SK-N-SH (cell line): ENCODE data around the gene XPOT. TPM values are rescaled to one million over a fixed set of nuclear protein-coding genes. Genes with fewer than 3 reads are reported as not detected.
A peak's percentile ranks its signal among the peaks of the same experiment; 100 is the strongest.

Experiments
- CTCF ChIA-PET: fragments of 300-600, 350-600 bp; formaldehyde crosslinking; extraction: SDS; loops from one replicate; lab custom pipeline; 2021; lab: Yijun Ruan, JAX
- POLR2A ChIA-PET: fragments of 350-600 bp; sonication (Branson Sonifier 250); formaldehyde crosslinking; extraction: SDS; loops from one replicate; lab custom pipeline; 2020; ENCODE audit warnings: antibody characterized with exemption, inconsistent platforms; lab: Yijun Ruan, JAX
- DNase-seq: peaks from one replicate; pipeline ENCODE4 v3.0.0; 2012
- H2AFZ ChIP-seq: fragments of 200-600 bp; sonication (generic); 2 replicates; pipeline ENCODE4 v1.8.1; 2016; ENCODE audit warnings: antibody characterized with exemption, mild to moderate bottlenecking, low read depth
- H3F3A ChIP-seq: fragments of 200-600 bp; sonication (generic); replicated peaks from 2 replicates; pipeline ENCODE3; 2016; ENCODE audit warnings: antibody characterized with exemption, mild to moderate bottlenecking; ENCODE audit not compliant: insufficient read depth
- H3K27ac ChIP-seq, 2 experiments: fragments of 200-500 bp in 1 of 2; fragments of 200-600 bp in 1 of 2; sonication (Bioruptor generic) in 1 of 2; sonication (generic), shearing (Covaris generic) in 1 of 2; 2 replicates each; pipeline versions ENCODE4 v1.5.1 to v1.6.1; 2014 to 2016; ENCODE audit warnings: low read depth in 2 of 2, inconsistent platforms in 1 of 2, low read length in 1 of 2, mild to moderate bottlenecking in 1 of 2, mixed read lengths in 1 of 2
- H3K27me3 ChIP-seq: fragments of 200-600 bp; sonication (generic), shearing (Covaris generic); 2 replicates; pipeline ENCODE4 v1.6.1; 2016; ENCODE audit warnings: mixed run types; ENCODE audit not compliant: insufficient read depth
- H3K36me3 ChIP-seq, 2 experiments: fragments of 200-500 bp in 1 of 2; fragments of 200-600 bp in 1 of 2; sonication (Bioruptor generic) in 1 of 2; sonication (generic) in 1 of 2; replicated peaks in 1 of 2; 2 replicates each; pipeline versions ENCODE3 to v1.5.1; 2014 to 2016; ENCODE audit warnings: low read length in 1 of 2, mild to moderate bottlenecking in 1 of 2; ENCODE audit not compliant: insufficient read depth in 2 of 2, control insufficient read depth in 1 of 2
- H3K4me1 ChIP-seq, 2 experiments: fragments of 200-500 bp in 1 of 2; fragments of 200-600 bp in 1 of 2; sonication (Bioruptor generic) in 1 of 2; sonication (generic), shearing (Covaris generic) in 1 of 2; 2 replicates each; pipeline versions ENCODE4 v1.5.1 to v1.6.1; 2014 to 2016; ENCODE audit warnings: low read depth in 1 of 2, low read length in 1 of 2, mixed run types in 1 of 2; ENCODE audit not compliant: insufficient read depth in 2 of 2, control insufficient read depth in 1 of 2
- H3K4me2 ChIP-seq: fragments of 200-600 bp; sonication (generic), shearing (Covaris generic); 2 replicates; pipeline ENCODE4 v1.6.1; 2017; ENCODE audit warnings: mixed run types
- H3K4me3 ChIP-seq, 2 experiments: fragments of 200-500 bp in 1 of 2; fragments of 200-600 bp in 1 of 2; sonication (Bioruptor generic) in 1 of 2; sonication (generic), shearing (Covaris generic) in 1 of 2; 2 replicates each; pipeline versions ENCODE4 v1.5.1 to v1.8.1; 2014 to 2016; ENCODE audit warnings: low read depth in 2 of 2, inconsistent platforms in 1 of 2, low read length in 1 of 2, mild to moderate bottlenecking in 1 of 2, mixed read lengths in 1 of 2, moderate library complexity in 1 of 2
- H3K79me2 ChIP-seq: fragments of 200-600 bp; sonication (generic); 2 replicates; pipeline ENCODE4 v1.8.1; 2017; ENCODE audit warnings: mild to moderate bottlenecking; ENCODE audit not compliant: insufficient read depth
- H3K9ac ChIP-seq: fragments of 200-600 bp; sonication (generic); 2 replicates; pipeline ENCODE4 v1.6.1; 2017; ENCODE audit warnings: mixed run types
- H3K9me2 ChIP-seq: fragments of 200-600 bp; sonication (generic); 2 replicates; pipeline ENCODE4 v1.6.1; 2017; ENCODE audit warnings: mixed run types
- H3K9me3 ChIP-seq: fragments of 200-600 bp; sonication (generic); 2 replicates; pipeline ENCODE4 v1.6.1; 2017; ENCODE audit warnings: mixed run types, mild to moderate bottlenecking, moderate library complexity
- H4K20me1 ChIP-seq: fragments of 200-600 bp; sonication (generic); 2 replicates; pipeline ENCODE4 v1.6.1; 2017; ENCODE audit warnings: mild to moderate bottlenecking, mixed run types; ENCODE audit not compliant: insufficient read depth
- ELF1 ChIP-seq: IDR thresholded peaks from 2 replicates; pipeline ENCODE4 v1.4.0; 2012
- EP300 ChIP-seq, 2 experiments: IDR thresholded peaks; 2 replicates each; pipeline versions ENCODE4 v1.4.0 to v1.6.1; 2012; ENCODE audit warnings: borderline replicate concordance in 1 of 2, low read depth in 1 of 2, low read length in 1 of 2
- FOSL2 ChIP-seq: IDR thresholded peaks from 2 replicates; pipeline ENCODE4 v1.4.0; 2012; ENCODE audit warnings: low read depth, mild to moderate bottlenecking, moderate library complexity, borderline replicate concordance
- FOXJ3 ChIP-seq: sonication (generic); formaldehyde crosslinking; IDR thresholded peaks from 2 replicates; pipeline ENCODE4 v1.5.1; 2020; ENCODE audit warnings: mild to moderate bottlenecking, missing genetic modification reagents
- MXI1 ChIP-seq: IDR thresholded peaks from 2 replicates; pipeline ENCODE4 v1.6.1; 2012; ENCODE audit warnings: mild to moderate bottlenecking, low read depth, low read length, improper control_type of control experiment
- NFIC ChIP-seq: IDR thresholded peaks from 2 replicates; pipeline ENCODE4 v1.4.0; 2012; ENCODE audit warnings: borderline replicate concordance
- NRF1 ChIP-seq: IDR thresholded peaks from 2 replicates; pipeline ENCODE4 v1.6.1; 2012; ENCODE audit warnings: low read depth, mild to moderate bottlenecking, low read length
- POLR2AphosphoS5 ChIP-seq: IDR thresholded peaks from 2 replicates; pipeline ENCODE4 v1.6.1; 2012; ENCODE audit warnings: low read depth, low read length
- SIN3A ChIP-seq: IDR thresholded peaks from 2 replicates; pipeline ENCODE4 v1.6.1; 2012; ENCODE audit warnings: low read depth, mild to moderate bottlenecking, low read length, moderate library complexity, borderline replicate concordance
- TAF1 ChIP-seq: IDR thresholded peaks from 2 replicates; pipeline ENCODE4 v1.6.1; 2012; ENCODE audit warnings: low read depth, mild to moderate bottlenecking, low read length, moderate library complexity, borderline replicate concordance
- YY1 ChIP-seq: IDR thresholded peaks from 2 replicates; pipeline ENCODE4 v1.4.0; 2012; ENCODE audit warnings: low read depth, mild to moderate bottlenecking
- WGBS: methylation state at CpG from one replicate; pipeline ENCODE4 v1.1.6; 2017; ENCODE audit warnings: low lambda C conversion rate; 5-methylcytosine and 5-hydroxymethylcytosine counted together
- polyA plus RNA-seq, 3 experiments: library from polyadenylated mRNA; depleted of rRNA; stranded (reverse); fragments of >200 nt; gene quantifications; 2 replicates each; pipeline ENCODE4 v1.2.3, GENCODE V29; 2012
- TF ChIP-seq, protein P1 (sequence below): IDR thresholded peaks from 2 replicates; pipeline ENCODE4 v1.4.0; 2012; ENCODE audit warnings: low read depth, borderline replicate concordance
- TF ChIP-seq, protein P2 (sequence below): IDR thresholded peaks from 2 replicates; pipeline ENCODE4; 2012
- TF ChIP-seq, protein P3 (sequence below): IDR thresholded peaks from 2 replicates; pipeline ENCODE4 v1.4.0; 2012; ENCODE audit warnings: low read depth
- TF ChIP-seq, protein P4 (sequence below): fragments of 200-600 bp; sonication (generic); IDR thresholded peaks from 2 replicates; pipeline ENCODE4 v1.6.1; 2017; ENCODE audit warnings: antibody characterized with exemption, mild to moderate bottlenecking, moderate library complexity
- TF ChIP-seq, protein P5 (sequence below): IDR thresholded peaks from 2 replicates; pipeline ENCODE4 v1.6.1; 2012; ENCODE audit warnings: mild to moderate bottlenecking, low read depth, low read length, moderate library complexity

Gene XPOT, protein sequence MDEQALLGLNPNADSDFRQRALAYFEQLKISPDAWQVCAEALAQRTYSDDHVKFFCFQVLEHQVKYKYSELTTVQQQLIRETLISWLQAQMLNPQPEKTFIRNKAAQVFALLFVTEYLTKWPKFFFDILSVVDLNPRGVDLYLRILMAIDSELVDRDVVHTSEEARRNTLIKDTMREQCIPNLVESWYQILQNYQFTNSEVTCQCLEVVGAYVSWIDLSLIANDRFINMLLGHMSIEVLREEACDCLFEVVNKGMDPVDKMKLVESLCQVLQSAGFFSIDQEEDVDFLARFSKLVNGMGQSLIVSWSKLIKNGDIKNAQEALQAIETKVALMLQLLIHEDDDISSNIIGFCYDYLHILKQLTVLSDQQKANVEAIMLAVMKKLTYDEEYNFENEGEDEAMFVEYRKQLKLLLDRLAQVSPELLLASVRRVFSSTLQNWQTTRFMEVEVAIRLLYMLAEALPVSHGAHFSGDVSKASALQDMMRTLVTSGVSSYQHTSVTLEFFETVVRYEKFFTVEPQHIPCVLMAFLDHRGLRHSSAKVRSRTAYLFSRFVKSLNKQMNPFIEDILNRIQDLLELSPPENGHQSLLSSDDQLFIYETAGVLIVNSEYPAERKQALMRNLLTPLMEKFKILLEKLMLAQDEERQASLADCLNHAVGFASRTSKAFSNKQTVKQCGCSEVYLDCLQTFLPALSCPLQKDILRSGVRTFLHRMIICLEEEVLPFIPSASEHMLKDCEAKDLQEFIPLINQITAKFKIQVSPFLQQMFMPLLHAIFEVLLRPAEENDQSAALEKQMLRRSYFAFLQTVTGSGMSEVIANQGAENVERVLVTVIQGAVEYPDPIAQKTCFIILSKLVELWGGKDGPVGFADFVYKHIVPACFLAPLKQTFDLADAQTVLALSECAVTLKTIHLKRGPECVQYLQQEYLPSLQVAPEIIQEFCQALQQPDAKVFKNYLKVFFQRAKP
- polyA plus RNA-seq (2012; rRNA removed): 25.6 and 42.3 TPM in 2 replicates
- polyA plus RNA-seq (2012; cell fraction: cytosol; rRNA removed): 36.6 and 38.3 TPM in 2 replicates
- polyA plus RNA-seq (2012; cell fraction: nucleus; rRNA removed): 24.3 and 79.5 TPM in 2 replicates

DNA sequence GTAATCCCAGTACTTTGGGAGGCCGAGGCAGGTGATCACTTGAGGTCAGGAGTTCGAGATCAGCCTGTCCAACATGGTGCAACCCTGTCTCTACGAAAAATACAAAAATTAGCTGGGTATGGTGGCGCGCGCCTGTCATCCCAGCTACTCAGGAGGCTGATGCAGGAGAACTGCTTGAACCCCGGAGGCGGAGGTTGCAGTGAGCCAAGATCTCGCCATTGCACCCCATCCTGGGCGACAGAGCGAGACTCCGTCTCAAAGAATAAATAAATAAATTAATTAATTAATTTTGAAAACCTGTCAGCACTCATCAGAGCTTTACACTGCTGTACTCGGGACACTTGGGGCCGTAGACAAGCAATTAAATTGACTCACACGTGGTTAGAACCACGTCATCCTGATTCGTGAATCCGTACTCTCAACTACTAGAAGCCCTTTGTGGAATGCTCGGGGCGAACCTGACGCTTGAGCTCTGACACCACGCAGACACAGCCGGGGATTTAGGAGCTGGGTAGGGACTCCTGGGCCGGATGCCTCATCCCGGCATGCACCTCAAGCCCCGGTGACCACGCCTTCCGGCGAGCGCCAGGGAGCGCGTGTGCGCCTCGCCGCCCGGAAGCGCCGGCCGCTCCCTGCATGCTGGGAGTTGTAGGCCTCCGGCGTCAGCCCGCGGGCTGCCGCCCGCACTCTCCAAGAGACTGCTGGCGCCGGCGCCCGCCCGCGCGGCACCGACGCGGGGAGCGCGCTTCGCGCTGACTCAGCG is at the start of gene XPOT:
XPOT (plus strand) TSS at position 686 of the 763 bp plus-strand sequence. CDS start 5,644 bp downstream, outside the sequence.
- peak within 1 kb of the TSS; percentile 100 for H3K9ac ChIP-seq
- H3K79me2 ChIP-seq: peaks cover 40% of the 10 kb centered on the region
- DNase-seq: peak; percentile 95
- POLR2A ChIA-PET: interaction anchor here (0.6 kb wide), 1 partner anchor 14 kb away, joined by 3 read pairs; no protein-coding TSS in a partner anchor
- H3K4me1 ChIP-seq: peaks cover 3 to 14% of the 10 kb centered on the region in 2 experiments; a peak in 2 of 4 replicates
- H3K27ac ChIP-seq: peak within 1 kb of the TSS; percentile 95 to 99
- no peaks in the 10 kb centered on the region for H3K9me2 ChIP-seq
- peak within 1 kb of the TSS; percentile 78 to 96 for H3K4me3 ChIP-seq
- peak within 1 kb of the TSS; percentile 89 for H3K4me2 ChIP-seq
- H4K20me1 ChIP-seq: peaks cover 21% of the 10 kb centered on the region
- CTCF ChIA-PET: interaction anchor here (1.4 kb wide), 1 partner anchor 11 kb away, joined by 3 read pairs; no protein-coding TSS in a partner anchor
- 21% methylated on average over 31 of the region's 60 CpGs for WGBS
- H3K9me3 ChIP-seq: no peaks in the 10 kb centered on the region
- peak within 1 kb of the TSS; percentile 97 for H2AFZ ChIP-seq
- no peaks in the 10 kb centered on the region for H3K36me3 ChIP-seq
- H3F3A ChIP-seq: peaks cover 15% of the 10 kb centered on the region
- H3K27me3 ChIP-seq: no peaks in the 10 kb centered on the region
- TF ChIP-seq FOSL2 (0 out of 2 replicates have a peak, but pooled peaks have one; percentile 0), MXI1 (peak; percentile 83), ELF1 (peak; percentile 95), SIN3A (0 out of 2 replicates have a peak, but pooled peaks have one; percentile 43), FOXJ3 (CRISPR knock-in tag) (no peak), TAF1 (peak; percentile 84), NRF1 (peak; percentile 56), POLR2AphosphoS5 (peak; percentile 97), NFIC (no peak; the same call in 1 of the 2 replicates), YY1 (0 out of 2 replicates have a peak, but pooled peaks have one; percentile 11), EP300 (IDR thresholded peaks at IDR 0.05; ENCODE audit: borderline replicate concordance in 1 of 2, low read depth in 1 of 2, low read length in 1 of 2) (no peak)
- TF ChIP-seq, protein P1, sequence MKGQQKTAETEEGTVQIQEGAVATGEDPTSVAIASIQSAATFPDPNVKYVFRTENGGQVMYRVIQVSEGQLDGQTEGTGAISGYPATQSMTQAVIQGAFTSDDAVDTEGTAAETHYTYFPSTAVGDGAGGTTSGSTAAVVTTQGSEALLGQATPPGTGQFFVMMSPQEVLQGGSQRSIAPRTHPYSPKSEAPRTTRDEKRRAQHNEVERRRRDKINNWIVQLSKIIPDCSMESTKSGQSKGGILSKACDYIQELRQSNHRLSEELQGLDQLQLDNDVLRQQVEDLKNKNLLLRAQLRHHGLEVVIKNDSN: peak; percentile 29; the same call in 1 of the 2 replicates
- TF ChIP-seq, protein P2, sequence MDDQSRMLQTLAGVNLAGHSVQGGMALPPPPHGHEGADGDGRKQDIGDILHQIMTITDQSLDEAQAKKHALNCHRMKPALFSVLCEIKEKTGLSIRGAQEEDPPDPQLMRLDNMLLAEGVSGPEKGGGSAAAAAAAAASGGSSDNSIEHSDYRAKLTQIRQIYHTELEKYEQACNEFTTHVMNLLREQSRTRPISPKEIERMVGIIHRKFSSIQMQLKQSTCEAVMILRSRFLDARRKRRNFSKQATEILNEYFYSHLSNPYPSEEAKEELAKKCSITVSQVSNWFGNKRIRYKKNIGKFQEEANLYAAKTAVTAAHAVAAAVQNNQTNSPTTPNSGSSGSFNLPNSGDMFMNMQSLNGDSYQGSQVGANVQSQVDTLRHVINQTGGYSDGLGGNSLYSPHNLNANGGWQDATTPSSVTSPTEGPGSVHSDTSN: no peak
- TF ChIP-seq, protein P3, sequence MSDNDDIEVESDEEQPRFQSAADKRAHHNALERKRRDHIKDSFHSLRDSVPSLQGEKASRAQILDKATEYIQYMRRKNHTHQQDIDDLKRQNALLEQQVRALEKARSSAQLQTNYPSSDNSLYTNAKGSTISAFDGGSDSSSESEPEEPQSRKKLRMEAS: peak; percentile 67
- TF ChIP-seq, protein P4, sequence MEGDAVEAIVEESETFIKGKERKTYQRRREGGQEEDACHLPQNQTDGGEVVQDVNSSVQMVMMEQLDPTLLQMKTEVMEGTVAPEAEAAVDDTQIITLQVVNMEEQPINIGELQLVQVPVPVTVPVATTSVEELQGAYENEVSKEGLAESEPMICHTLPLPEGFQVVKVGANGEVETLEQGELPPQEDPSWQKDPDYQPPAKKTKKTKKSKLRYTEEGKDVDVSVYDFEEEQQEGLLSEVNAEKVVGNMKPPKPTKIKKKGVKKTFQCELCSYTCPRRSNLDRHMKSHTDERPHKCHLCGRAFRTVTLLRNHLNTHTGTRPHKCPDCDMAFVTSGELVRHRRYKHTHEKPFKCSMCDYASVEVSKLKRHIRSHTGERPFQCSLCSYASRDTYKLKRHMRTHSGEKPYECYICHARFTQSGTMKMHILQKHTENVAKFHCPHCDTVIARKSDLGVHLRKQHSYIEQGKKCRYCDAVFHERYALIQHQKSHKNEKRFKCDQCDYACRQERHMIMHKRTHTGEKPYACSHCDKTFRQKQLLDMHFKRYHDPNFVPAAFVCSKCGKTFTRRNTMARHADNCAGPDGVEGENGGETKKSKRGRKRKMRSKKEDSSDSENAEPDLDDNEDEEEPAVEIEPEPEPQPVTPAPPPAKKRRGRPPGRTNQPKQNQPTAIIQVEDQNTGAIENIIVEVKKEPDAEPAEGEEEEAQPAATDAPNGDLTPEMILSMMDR: no peak
- TF ChIP-seq, protein P5, sequence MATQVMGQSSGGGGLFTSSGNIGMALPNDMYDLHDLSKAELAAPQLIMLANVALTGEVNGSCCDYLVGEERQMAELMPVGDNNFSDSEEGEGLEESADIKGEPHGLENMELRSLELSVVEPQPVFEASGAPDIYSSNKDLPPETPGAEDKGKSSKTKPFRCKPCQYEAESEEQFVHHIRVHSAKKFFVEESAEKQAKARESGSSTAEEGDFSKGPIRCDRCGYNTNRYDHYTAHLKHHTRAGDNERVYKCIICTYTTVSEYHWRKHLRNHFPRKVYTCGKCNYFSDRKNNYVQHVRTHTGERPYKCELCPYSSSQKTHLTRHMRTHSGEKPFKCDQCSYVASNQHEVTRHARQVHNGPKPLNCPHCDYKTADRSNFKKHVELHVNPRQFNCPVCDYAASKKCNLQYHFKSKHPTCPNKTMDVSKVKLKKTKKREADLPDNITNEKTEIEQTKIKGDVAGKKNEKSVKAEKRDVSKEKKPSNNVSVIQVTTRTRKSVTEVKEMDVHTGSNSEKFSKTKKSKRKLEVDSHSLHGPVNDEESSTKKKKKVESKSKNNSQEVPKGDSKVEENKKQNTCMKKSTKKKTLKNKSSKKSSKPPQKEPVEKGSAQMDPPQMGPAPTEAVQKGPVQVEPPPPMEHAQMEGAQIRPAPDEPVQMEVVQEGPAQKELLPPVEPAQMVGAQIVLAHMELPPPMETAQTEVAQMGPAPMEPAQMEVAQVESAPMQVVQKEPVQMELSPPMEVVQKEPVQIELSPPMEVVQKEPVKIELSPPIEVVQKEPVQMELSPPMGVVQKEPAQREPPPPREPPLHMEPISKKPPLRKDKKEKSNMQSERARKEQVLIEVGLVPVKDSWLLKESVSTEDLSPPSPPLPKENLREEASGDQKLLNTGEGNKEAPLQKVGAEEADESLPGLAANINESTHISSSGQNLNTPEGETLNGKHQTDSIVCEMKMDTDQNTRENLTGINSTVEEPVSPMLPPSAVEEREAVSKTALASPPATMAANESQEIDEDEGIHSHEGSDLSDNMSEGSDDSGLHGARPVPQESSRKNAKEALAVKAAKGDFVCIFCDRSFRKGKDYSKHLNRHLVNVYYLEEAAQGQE: no peak
